Uterus (tissue), 4 donors: ENCODE results near the gene MRPL36. TPM values are rescaled to one million over a fixed set of nuclear protein-coding genes. Genes with fewer than 3 reads are reported as not detected.

ENCODE experiments used
- DNase-seq, 2 donors: peaks; one replicate each; pipeline ENCODE4 v3.0.0-alpha.2; 2019 to 2020
- H3K27ac ChIP-seq, 2 donors: fragments of 200-600 bp; sonication (generic); 1 replicate in 1 of 2; 2 replicates in 1 of 2; pipeline ENCODE4 v1.5.1; 2016 to 2018
- H3K27me3 ChIP-seq, 2 donors: fragments of 200-600 bp; sonication (generic); one replicate each; pipeline ENCODE4 v1.5.1; 2018 to 2019; ENCODE audit warnings: control low read depth in 1 of 2
- H3K36me3 ChIP-seq, 2 donors: fragments of 200-600 bp; sonication (generic); one replicate each; pipeline ENCODE4 v1.5.1; 2019; ENCODE audit warnings: control low read depth in 1 of 2
- H3K4me1 ChIP-seq, 2 donors: fragments of 200-600 bp; sonication (generic); one replicate each; pipeline ENCODE4 v1.5.1; 2018 to 2019; ENCODE audit warnings: control low read depth in 1 of 2
- H3K4me3 ChIP-seq, 2 donors: fragments of 200-600 bp; sonication (generic); 1 replicate in 1 of 2; 2 replicates in 1 of 2; pipeline ENCODE4 v1.5.1; 2018 to 2019; ENCODE audit warnings: mild to moderate bottlenecking in 1 of 2
- H3K9me3 ChIP-seq, 2 donors: fragments of 200-600 bp; sonication (generic); one replicate each; pipeline ENCODE4 v1.5.1; 2019; ENCODE audit warnings: control low read depth in 1 of 2
- POLR2A ChIP-seq, 2 donors: fragments of 450-650 bp; IDR thresholded peaks; one replicate each; pipeline ENCODE4 v1.6.1; 2016; ENCODE audit warnings: antibody characterized with exemption in 2 of 2, mild to moderate bottlenecking in 1 of 2, moderate library complexity in 1 of 2
- intact Hi-C: fragments of 100-400 bp; cut with DNase I; formaldehyde crosslinking; loops from one replicate; pipeline ENCODE4 v1.15.1; 2023; ENCODE audit warnings: low total_unique reads
- total RNA-seq, 4 donors: library from RNA; depleted of rRNA in 3 of 4; stranded (reverse); fragments of >200 nt in 3 of 4; gene quantifications; one replicate each; pipeline versions ENCODE4 v1.1.0 to v1.2.4, GENCODE V29; 2014 to 2023
- TF ChIP-seq, protein P1 (sequence below), 4 experiments: fragments of 200-600 bp in 2 of 4; fragments of 450-650 bp in 2 of 4; sonication (generic) in 2 of 4; IDR thresholded peaks; one replicate each; pipeline ENCODE4 v1.5.1; 2016 to 2019; ENCODE audit warnings: antibody characterized with exemption in 4 of 4, mild to moderate bottlenecking in 2 of 4, moderate library complexity in 1 of 4
- donor health status: DM: yes; HTN: yes; CAD: no.

MRPL36 gene
- total RNA-seq, 4 donors from 2014 or later: 14.4 to 107 (median 31.6) TPM

DNA sequence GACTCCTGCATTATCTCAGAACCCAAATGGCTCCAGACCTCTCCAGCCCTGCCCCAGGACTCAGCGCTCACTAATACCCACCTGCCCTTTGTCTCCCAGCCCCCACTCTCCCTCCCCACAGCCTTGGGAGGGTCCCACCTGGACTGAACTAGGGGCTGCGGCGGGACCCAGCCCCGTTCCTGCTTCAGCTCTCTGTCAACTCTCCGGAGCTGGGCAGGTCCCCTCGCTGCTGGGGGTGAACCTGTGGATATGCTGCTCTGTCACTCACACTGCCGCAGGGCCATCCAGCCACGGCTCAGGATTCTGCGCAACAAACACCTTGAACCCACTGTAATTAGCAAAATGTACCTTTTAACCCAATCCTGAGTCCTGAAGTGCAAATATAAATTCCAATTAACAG, 38.4 kb upstream of the MRPL36 start:
- no peak for DNase-seq
- H3K36me3 ChIP-seq: no peaks in the 10 kb centered on the region
- no peak overlapping the region for H3K27ac ChIP-seq
- intact Hi-C loops: no loop called here
- H3K27me3 ChIP-seq: no peaks in the 10 kb centered on the region
- no peaks in the 10 kb centered on the region for H3K4me1 ChIP-seq
- H3K4me3 ChIP-seq: no peak overlapping the region
- TF ChIP-seq POLR2A (IDR thresholded peaks at IDR 0.05): no peak
- H3K9me3 ChIP-seq: no peaks in the 10 kb centered on the region

DNA sequence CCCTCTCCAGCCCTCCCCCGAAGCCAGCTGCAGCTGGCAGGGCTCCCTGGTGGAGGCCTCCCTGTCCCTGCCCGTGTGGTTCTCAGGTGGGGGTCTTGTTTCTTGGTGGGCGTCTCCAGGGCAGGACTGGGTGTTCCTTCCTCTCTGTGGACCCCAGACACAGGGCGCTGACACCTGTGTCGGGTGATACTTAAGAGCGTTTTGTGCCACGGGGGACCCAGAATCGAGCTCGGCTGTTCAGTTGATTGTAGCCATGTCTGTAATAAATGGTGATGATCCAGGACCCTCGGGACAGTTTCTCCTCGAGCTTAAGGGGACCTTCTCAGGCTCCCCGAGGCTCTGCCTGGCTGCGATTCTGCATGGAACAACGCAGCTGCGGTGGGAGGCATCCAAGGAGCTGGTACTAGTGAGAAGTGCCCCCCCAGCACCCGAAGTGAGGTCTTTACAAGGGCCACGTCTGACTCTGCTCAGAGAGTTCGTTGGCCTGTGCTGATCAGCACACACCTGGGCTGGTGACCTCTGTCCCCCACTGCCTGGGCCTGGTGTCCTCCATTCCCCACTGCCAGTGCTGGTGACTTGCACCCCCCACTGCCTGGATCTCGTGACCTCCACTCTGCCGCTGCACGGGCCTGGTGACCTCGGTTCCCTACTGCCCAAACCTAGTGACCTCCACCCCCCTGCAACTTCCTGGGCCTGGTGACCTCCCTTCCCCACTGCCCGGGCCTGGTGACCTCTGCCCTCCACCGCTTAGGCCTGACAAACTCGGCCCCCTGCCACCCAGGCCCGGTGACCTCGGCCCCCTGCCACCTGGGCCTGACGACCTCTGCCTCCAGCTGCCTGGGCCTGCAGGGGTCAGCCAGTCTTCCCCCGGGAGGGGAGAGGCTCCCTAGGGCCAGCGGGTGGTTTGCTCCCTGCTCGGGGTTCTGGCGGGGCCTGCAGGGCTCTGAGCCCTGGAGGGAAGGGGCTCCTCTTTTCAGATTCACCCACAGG, 37.5 kb upstream of the MRPL36 start:
- H3K27me3 ChIP-seq: no peaks in the 10 kb centered on the region
- no peaks in the 10 kb centered on the region for H3K4me1 ChIP-seq
- H3K4me3 ChIP-seq: no peak overlapping the region
- intact Hi-C loops: no loop called here
- no peaks in the 10 kb centered on the region for H3K9me3 ChIP-seq
- no peak for DNase-seq
- no peaks in the 10 kb centered on the region for H3K36me3 ChIP-seq
- no peak for TF ChIP-seq POLR2A (IDR thresholded peaks at IDR 0.05)
- TF ChIP-seq, protein P1, sequence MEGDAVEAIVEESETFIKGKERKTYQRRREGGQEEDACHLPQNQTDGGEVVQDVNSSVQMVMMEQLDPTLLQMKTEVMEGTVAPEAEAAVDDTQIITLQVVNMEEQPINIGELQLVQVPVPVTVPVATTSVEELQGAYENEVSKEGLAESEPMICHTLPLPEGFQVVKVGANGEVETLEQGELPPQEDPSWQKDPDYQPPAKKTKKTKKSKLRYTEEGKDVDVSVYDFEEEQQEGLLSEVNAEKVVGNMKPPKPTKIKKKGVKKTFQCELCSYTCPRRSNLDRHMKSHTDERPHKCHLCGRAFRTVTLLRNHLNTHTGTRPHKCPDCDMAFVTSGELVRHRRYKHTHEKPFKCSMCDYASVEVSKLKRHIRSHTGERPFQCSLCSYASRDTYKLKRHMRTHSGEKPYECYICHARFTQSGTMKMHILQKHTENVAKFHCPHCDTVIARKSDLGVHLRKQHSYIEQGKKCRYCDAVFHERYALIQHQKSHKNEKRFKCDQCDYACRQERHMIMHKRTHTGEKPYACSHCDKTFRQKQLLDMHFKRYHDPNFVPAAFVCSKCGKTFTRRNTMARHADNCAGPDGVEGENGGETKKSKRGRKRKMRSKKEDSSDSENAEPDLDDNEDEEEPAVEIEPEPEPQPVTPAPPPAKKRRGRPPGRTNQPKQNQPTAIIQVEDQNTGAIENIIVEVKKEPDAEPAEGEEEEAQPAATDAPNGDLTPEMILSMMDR (IDR thresholded peaks at IDR 0.05): no peak
- no peak overlapping the region for H3K27ac ChIP-seq

DNA sequence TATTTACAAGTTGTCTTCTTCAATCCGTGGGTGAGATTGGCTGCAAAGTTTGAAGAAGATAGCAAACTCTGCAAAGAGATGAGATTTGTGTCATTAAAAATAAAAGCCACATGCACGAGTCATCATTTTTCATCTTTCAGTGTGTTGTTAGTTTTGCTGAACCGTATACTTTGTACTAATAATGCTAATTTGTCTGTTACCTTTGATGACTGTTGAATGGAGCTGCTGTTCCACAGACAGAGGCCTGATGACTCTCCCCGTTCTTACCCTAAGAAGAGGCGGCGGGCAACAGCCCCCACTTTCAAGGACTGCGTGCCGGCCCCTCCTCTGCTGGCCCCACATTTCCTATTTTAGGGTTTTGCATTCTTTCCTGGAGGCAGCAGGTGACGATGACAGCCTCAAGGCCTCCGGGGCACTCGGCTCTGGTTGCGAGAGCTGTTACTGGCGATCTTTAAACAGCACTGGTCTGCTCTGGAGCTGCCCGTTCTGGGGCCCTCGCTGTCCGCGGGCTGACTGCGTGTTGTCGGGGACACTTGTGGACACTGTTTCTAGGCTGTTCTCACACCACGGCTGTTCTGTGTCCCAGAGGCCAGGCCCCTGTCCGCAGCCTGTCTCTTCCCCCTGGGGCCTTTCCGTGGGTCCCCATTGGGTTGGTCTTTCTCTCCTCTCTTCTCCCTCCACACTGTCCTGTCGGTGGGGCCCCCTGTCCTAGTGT, 36.7 kb upstream of the MRPL36 start:
- Histone ChIP-seq H3K27me3 (no peaks in the 10 kb centered on the region), H3K27ac (no peak overlapping the region), H3K4me3 (no peak overlapping the region), H3K9me3 (no peaks in the 10 kb centered on the region), H3K36me3 (no peaks in the 10 kb centered on the region), H3K4me1 (no peaks in the 10 kb centered on the region)
- TF ChIP-seq POLR2A (IDR thresholded peaks at IDR 0.05): no peak
- TF ChIP-seq, protein P1 (IDR thresholded peaks at IDR 0.05): no peak
- intact Hi-C loops: no loop called here
- no peak for DNase-seq

DNA sequence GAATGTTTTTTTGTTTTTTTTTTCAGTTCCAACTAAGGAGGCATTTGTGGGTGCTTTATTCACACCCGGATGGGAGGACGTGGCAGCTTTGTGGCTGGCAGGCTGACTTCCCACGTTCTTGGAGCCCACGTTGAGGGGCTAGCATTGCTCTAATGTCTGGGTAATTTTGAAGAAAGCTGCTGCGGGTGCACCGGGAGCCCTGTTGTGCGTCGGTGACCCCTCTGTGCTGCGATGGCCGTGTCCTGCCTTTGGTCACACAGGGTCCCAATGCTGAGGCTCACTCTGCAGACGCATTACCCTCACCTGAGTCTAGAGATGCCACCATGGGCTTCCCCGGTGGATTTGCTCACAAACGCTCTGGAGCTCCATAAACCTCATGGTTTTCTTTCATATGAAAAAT, 35.8 kb upstream of the MRPL36 start:
- Histone ChIP-seq H3K36me3 (no peaks in the 10 kb centered on the region), H3K9me3 (no peaks in the 10 kb centered on the region), H3K4me3 (no peak overlapping the region), H3K27me3 (no peaks in the 10 kb centered on the region), H3K27ac (no peak overlapping the region), H3K4me1 (no peaks in the 10 kb centered on the region)
- no peak for DNase-seq
- intact Hi-C loops: no loop called here
- no peak for TF ChIP-seq POLR2A (IDR thresholded peaks at IDR 0.05)
- TF ChIP-seq, protein P1 (IDR thresholded peaks at IDR 0.05): no peak

DNA sequence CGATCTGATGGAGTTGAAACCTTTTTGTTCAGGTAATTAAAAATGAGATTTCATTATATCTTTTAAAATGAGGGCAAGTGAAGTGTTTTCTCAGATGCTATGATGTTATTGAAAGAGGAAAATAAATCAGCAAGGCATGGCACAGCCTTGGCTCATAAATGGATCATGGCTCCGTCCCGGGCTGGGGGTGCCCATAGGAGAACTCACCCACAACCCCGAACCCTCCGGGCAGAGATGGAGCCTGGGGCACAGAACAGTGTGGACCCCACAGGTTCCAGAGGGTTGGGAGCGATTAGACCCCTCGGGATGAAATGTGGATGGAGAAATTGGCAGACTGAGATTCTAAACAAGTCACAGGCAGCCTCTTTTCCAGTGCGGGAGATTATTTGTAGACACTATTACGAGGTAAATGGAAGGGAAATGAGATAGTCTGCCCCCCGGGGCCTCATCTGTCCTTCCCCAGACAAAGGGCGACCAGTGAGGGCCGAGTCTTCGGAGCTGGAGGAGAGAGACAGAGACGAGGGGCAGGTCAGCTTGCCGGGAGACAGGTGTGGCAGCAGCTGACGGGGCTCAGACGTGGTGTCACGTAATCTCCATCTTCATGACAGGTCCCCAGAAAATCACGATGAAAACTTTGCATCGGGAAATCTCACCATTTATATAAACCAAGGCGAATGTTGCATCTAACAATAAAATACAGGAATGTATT, 35.2 kb upstream of the MRPL36 start:
- TF ChIP-seq POLR2A (IDR thresholded peaks at IDR 0.05): no peak
- TF ChIP-seq, protein P1 (IDR thresholded peaks at IDR 0.05): no peak
- intact Hi-C loops: no loop called here
- no peak for DNase-seq
- Histone ChIP-seq H3K36me3 (no peaks in the 10 kb centered on the region), H3K4me3 (no peak overlapping the region), H3K27ac (no peak overlapping the region), H3K9me3 (no peaks in the 10 kb centered on the region), H3K4me1 (no peaks in the 10 kb centered on the region), H3K27me3 (no peaks in the 10 kb centered on the region)
